Peyer's patch (tissue), 4 donors: ENCODE results near the gene AKAP12. TPM values are rescaled to one million over a fixed set of nuclear protein-coding genes. Genes with fewer than 3 reads are reported as not detected.

Experiments
- DNase-seq, 3 donors: peaks; one replicate each; pipeline ENCODE4 v3.0.0-alpha.2; 2017 to 2019
- H3K27ac ChIP-seq, 4 donors: fragments of 200-600 bp; sonication (generic); one replicate each; pipeline ENCODE4 v1.5.1; 2016 to 2019
- H3K27me3 ChIP-seq, 2 donors: fragments of 200-600 bp; sonication (generic); one replicate each; pipeline ENCODE4 v1.5.1; 2019
- H3K36me3 ChIP-seq, 3 donors: fragments of 200-600 bp; sonication (generic); one replicate each; pipeline ENCODE4 v1.5.1; 2016 to 2019
- H3K4me1 ChIP-seq, 4 donors: fragments of 200-600 bp; sonication (generic); one replicate each; pipeline ENCODE4 v1.5.1; 2016 to 2019
- H3K4me3 ChIP-seq, 4 donors: fragments of 200-600 bp; sonication (generic); 1 replicate in 3 of 4; 2 replicates in 1 of 4; pipeline ENCODE4 v1.5.1; 2016 to 2019; ENCODE audit warnings: mild to moderate bottlenecking in 1 of 4
- H3K9me3 ChIP-seq, 4 donors: fragments of 200-600 bp; sonication (generic); one replicate each; pipeline ENCODE4 v1.5.1; 2016 to 2019; ENCODE audit warnings: mild to moderate bottlenecking in 1 of 4
- CTCF ChIP-seq, 6 experiments: fragments of 450-650 bp in 4 of 6; fragments of 200-600 bp in 2 of 6; sonication (generic) in 1 of 6; IDR thresholded peaks; one replicate each; pipeline ENCODE4 v1.5.1; 2017 to 2019; ENCODE audit warnings: antibody characterized with exemption in 6 of 6, mild to moderate bottlenecking in 3 of 6, moderate library complexity in 1 of 6
- POLR2A ChIP-seq, 2 donors: fragments of 450-650 bp; IDR thresholded peaks; one replicate each; pipeline ENCODE4 v1.5.1; 2017; ENCODE audit warnings: antibody characterized with exemption in 2 of 2, mild to moderate bottlenecking in 2 of 2, moderate library complexity in 2 of 2
- total RNA-seq, 4 donors: library from RNA; depleted of rRNA; stranded (reverse); fragments of >200 nt; gene quantifications; one replicate each; pipeline ENCODE4 v1.1.0, GENCODE V29; 2016

Gene AKAP12
- total RNA-seq, 4 donors from 2014 or later: 6.5 to 54.5 (median 23.8) TPM

DNA sequence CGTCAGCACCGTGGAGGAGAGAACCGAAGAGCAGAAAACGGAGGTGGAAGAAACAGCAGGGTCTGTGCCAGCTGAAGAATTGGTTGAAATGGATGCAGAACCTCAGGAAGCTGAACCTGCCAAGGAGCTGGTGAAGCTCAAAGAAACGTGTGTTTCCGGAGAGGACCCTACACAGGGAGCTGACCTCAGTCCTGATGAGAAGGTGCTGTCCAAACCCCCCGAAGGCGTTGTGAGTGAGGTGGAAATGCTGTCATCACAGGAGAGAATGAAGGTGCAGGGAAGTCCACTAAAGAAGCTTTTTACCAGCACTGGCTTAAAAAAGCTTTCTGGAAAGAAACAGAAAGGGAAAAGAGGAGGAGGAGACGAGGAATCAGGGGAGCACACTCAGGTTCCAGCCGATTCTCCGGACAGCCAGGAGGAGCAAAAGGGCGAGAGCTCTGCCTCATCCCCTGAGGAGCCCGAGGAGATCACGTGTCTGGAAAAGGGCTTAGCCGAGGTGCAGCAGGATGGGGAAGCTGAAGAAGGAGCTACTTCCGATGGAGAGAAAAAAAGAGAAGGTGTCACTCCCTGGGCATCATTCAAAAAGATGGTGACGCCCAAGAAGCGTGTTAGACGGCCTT is 110.0 kb downstream of the AKAP12 start:
- no peak for TF ChIP-seq POLR2A (IDR thresholded peaks at IDR 0.05)
- TF ChIP-seq CTCF (IDR thresholded peaks at IDR 0.05): no peak
- no peaks in the 10 kb centered on the region for H3K36me3 ChIP-seq

GRCh38 chr6:151350442-151351145 is 110.8 kb downstream of the AKAP12 start:
- DNase-seq: no peak
- peaks cover 0 to 7% (median 0%) of the 10 kb centered on the region in 3 donors for H3K36me3 ChIP-seq
- no peak for TF ChIP-seq CTCF (IDR thresholded peaks at IDR 0.05)
- TF ChIP-seq POLR2A (IDR thresholded peaks at IDR 0.05): no peak
- H3K4me3 ChIP-seq: no peak overlapping the region
- no peaks in the 10 kb centered on the region for H3K27me3 ChIP-seq
- H3K4me1 ChIP-seq: no peaks in the 10 kb centered on the region
- H3K27ac ChIP-seq: no peak overlapping the region
- no peaks in the 10 kb centered on the region for H3K9me3 ChIP-seq

More for the DNA sequence above, 110.0 kb downstream of the AKAP12 start:
- Histone ChIP-seq H3K27ac (no peak overlapping the region), H3K27me3 (no peaks in the 10 kb centered on the region), H3K9me3 (no peaks in the 10 kb centered on the region), H3K4me3 (no peak overlapping the region), H3K4me1 (no peaks in the 10 kb centered on the region)
- DNase-seq: no peak

DNA sequence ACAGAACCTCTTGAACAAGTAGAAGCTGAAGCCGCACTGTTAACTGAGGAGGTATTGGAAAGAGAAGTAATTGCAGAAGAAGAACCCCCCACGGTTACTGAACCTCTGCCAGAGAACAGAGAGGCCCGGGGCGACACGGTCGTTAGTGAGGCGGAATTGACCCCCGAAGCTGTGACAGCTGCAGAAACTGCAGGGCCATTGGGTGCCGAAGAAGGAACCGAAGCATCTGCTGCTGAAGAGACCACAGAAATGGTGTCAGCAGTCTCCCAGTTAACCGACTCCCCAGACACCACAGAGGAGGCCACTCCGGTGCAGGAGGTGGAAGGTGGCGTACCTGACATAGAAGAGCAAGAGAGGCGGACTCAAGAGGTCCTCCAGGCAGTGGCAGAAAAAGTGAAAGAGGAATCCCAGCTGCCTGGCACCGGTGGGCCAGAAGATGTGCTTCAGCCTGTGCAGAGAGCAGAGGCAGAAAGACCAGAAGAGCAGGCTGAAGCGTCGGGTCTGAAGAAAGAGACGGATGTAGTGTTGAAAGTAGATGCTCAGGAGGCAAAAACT is 111.5 kb downstream of the AKAP12 start:
- no peaks in the 10 kb centered on the region for H3K27me3 ChIP-seq
- H3K4me3 ChIP-seq: no peak overlapping the region
- peaks cover 0 to 7% (median 0%) of the 10 kb centered on the region in 3 donors for H3K36me3 ChIP-seq
- DNase-seq: no peak
- H3K4me1 ChIP-seq: no peaks in the 10 kb centered on the region
- H3K27ac ChIP-seq: no peak overlapping the region
- TF ChIP-seq CTCF (IDR thresholded peaks at IDR 0.05) (no peak), POLR2A (IDR thresholded peaks at IDR 0.05) (no peak)
- H3K9me3 ChIP-seq: no peaks in the 10 kb centered on the region

GRCh38 chr6:151351731-151352130 is 112.0 kb downstream of the AKAP12 start:
- no peaks in the 10 kb centered on the region for H3K4me1 ChIP-seq
- no peaks in the 10 kb centered on the region for H3K27me3 ChIP-seq
- no peak overlapping the region for H3K4me3 ChIP-seq
- H3K9me3 ChIP-seq: no peaks in the 10 kb centered on the region
- no peak overlapping the region for H3K27ac ChIP-seq
- DNase-seq: no peak
- TF ChIP-seq CTCF (IDR thresholded peaks at IDR 0.05) (no peak), POLR2A (IDR thresholded peaks at IDR 0.05) (no peak)
- peaks cover 0 to 7% (median 0%) of the 10 kb centered on the region in 3 donors for H3K36me3 ChIP-seq

DNA sequence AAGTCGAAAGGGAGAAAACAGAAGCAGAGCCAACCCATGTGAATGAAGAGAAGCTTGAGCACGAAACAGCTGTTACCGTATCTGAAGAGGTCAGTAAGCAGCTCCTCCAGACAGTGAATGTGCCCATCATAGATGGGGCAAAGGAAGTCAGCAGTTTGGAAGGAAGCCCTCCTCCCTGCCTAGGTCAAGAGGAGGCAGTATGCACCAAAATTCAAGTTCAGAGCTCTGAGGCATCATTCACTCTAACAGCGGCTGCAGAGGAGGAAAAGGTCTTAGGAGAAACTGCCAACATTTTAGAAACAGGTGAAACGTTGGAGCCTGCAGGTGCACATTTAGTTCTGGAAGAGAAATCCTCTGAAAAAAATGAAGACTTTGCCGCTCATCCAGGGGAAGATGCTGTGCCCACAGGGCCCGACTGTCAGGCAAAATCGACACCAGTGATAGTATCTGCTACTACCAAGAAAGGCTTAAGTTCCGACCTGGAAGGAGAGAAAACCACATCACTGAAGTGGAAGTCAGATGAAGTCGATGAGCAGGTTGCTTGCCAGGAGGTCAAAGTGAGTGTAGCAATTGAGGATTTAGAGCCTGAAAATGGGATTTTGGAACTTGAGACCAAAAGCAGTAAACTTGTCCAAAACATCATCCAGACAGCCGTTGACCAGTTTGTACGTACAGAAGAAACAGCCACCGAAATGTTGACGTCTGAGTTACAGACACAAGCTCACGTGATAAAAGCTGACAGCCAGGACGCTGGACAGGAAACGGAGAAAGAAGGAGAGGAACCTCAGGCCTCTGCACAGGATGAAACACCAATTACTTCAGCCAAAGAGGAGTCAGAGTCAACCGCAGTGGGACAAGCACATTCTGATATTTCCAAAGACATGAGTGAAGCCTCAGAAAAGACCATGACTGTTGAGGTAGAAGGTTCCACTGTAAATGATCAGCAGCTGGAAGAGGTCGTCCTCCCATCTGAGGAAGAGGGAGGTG is 112.9 kb downstream of the AKAP12 start:
- H3K27ac ChIP-seq: no peak overlapping the region
- H3K9me3 ChIP-seq: no peaks in the 10 kb centered on the region
- peaks cover 0 to 7% (median 0%) of the 10 kb centered on the region in 3 donors for H3K36me3 ChIP-seq
- DNase-seq: no peak
- H3K4me1 ChIP-seq: no peaks in the 10 kb centered on the region
- H3K4me3 ChIP-seq: no peak overlapping the region
- H3K27me3 ChIP-seq: no peaks in the 10 kb centered on the region
- TF ChIP-seq CTCF (IDR thresholded peaks at IDR 0.05) (no peak), POLR2A (IDR thresholded peaks at IDR 0.05) (no peak)
